WTC11 (cell line): Measurements from ENCODE around the gene PCDH9. TPM values are rescaled to one million over a fixed set of nuclear protein-coding genes. Genes with fewer than 3 reads are reported as not detected.

Source experiments
- ATAC-seq: fragments of 200-7000 bp; cut with Tn5 transposase; 2 replicates; pipeline ENCODE4 v1.10.0; 2021; ENCODE audit warnings: mild to moderate bottlenecking, moderate library complexity
- CTCF ChIA-PET: fragments of 300-600 bp; sonication (Branson Sonifier 250); formaldehyde crosslinking; loops from one replicate; lab custom pipeline; 2021; ENCODE audit warnings: antibody characterized with exemption; lab: Charles Lee
- POLR2A ChIA-PET: fragments of 350-600 bp; sonication (Branson Sonifier 250); formaldehyde crosslinking; loops from one replicate; lab custom pipeline; 2021; ENCODE audit warnings: antibody characterized with exemption; lab: Charles Lee
- DNase-seq: peaks from one replicate; pipeline ENCODE4 v3.0.0; 2021; ENCODE audit warnings: low spot score
- H3K27ac Mint-ChIP-seq: 2 replicates; pipeline ENCODE4 v1.8.0; 2021; ENCODE audit warnings: mixed read lengths
- H3K27me3 Mint-ChIP-seq: 2 replicates; pipeline ENCODE4 v1.8.0; 2021; ENCODE audit warnings: low read depth, mild to moderate bottlenecking, moderate library complexity, mixed read lengths
- H3K36me3 Mint-ChIP-seq: 2 replicates; pipeline ENCODE4 v1.8.0; 2021; ENCODE audit warnings: mixed read lengths
- H3K4me1 Mint-ChIP-seq: 2 replicates; pipeline ENCODE4 v1.8.0; 2022; ENCODE audit warnings: mixed read lengths
- H3K4me3 Mint-ChIP-seq: 2 replicates; pipeline ENCODE4 v1.8.0; 2021; ENCODE audit warnings: mild to moderate bottlenecking, moderate library complexity, mixed read lengths
- H3K9me3 Mint-ChIP-seq: 2 replicates; pipeline ENCODE4 v1.8.0; 2021; ENCODE audit warnings: mixed read lengths
- ELF4 ChIP-seq: sonication (generic); formaldehyde crosslinking; IDR thresholded peaks from 2 replicates; pipeline ENCODE4 v1.8.1; 2022; ENCODE audit warnings: low read depth, mild to moderate bottlenecking, moderate library complexity, missing genetic modification reagents
- FOXP1 ChIP-seq: sonication (generic); formaldehyde crosslinking; IDR thresholded peaks from 2 replicates; pipeline ENCODE4 v1.8.0; 2022; ENCODE audit warnings: missing genetic modification reagents, mild to moderate bottlenecking, moderate library complexity, borderline replicate concordance
- GABPB1 ChIP-seq: sonication (generic); formaldehyde crosslinking; IDR thresholded peaks from 2 replicates; pipeline ENCODE4 v1.8.1; 2023; ENCODE audit warnings: mild to moderate bottlenecking, missing genetic modification reagents
- IRF2 ChIP-seq: sonication (generic); formaldehyde crosslinking; IDR thresholded peaks from 2 replicates; pipeline ENCODE4 v1.8.0; 2022; ENCODE audit warnings: low read depth, missing genetic modification reagents, borderline replicate concordance
- KAT7 ChIP-seq: sonication (generic); formaldehyde crosslinking; IDR thresholded peaks from 2 replicates; pipeline ENCODE4 v1.8.1; 2023; ENCODE audit warnings: missing genetic modification reagents, mild to moderate bottlenecking, borderline replicate concordance
- NR2C2 ChIP-seq: sonication (generic); formaldehyde crosslinking; IDR thresholded peaks from 2 replicates; pipeline ENCODE4 v1.8.0; 2022; ENCODE audit warnings: mild to moderate bottlenecking, missing genetic modification reagents
- NR3C1 ChIP-seq: sonication (generic); formaldehyde crosslinking; conservative IDR thresholded peaks from 2 replicates; pipeline ENCODE4 v1.8.1; 2023; ENCODE audit warnings: low read depth, mild to moderate bottlenecking, missing genetic modification reagents
- OVOL2 ChIP-seq: fragments of 250-450 bp; sonication (Bioruptor Pico); IDR thresholded peaks from 2 replicates; pipeline ENCODE4 v1.9.0; 2021; ENCODE audit warnings: mild to moderate bottlenecking, borderline replicate concordance
- SMAD4 ChIP-seq: sonication (generic); formaldehyde crosslinking; IDR thresholded peaks from 2 replicates; pipeline ENCODE4 v1.8.0; 2022; ENCODE audit warnings: mild to moderate bottlenecking, missing genetic modification reagents
- STAT6 ChIP-seq: sonication (generic); formaldehyde crosslinking; conservative IDR thresholded peaks from 2 replicates; pipeline ENCODE4 v1.8.1; 2023; ENCODE audit warnings: mild to moderate bottlenecking, low read depth, missing genetic modification reagents, moderate library complexity
- ZBTB43 ChIP-seq: sonication (generic); formaldehyde crosslinking; IDR thresholded peaks from 2 replicates; pipeline ENCODE4 v1.8.1; 2023; ENCODE audit warnings: mild to moderate bottlenecking, missing genetic modification reagents
- ZNF219 ChIP-seq: sonication (generic); formaldehyde crosslinking; IDR thresholded peaks from 2 replicates; pipeline ENCODE4 v1.8.0; 2023; ENCODE audit warnings: missing genetic modification reagents, mild to moderate bottlenecking, borderline replicate concordance
- ZNF263 ChIP-seq: sonication (generic); formaldehyde crosslinking; IDR thresholded peaks from 2 replicates; pipeline ENCODE4 v1.8.1; 2022; ENCODE audit warnings: low read depth, mild to moderate bottlenecking, moderate library complexity, missing genetic modification reagents
- ZNF317 ChIP-seq: sonication (generic); formaldehyde crosslinking; IDR thresholded peaks from 2 replicates; pipeline ENCODE4 v1.8.1; 2023; ENCODE audit warnings: low read depth, mild to moderate bottlenecking, moderate library complexity, missing genetic modification reagents, borderline replicate concordance
- ZNF671 ChIP-seq: fragments of 250-450 bp; sonication (Bioruptor Pico); IDR thresholded peaks from 2 replicates; pipeline ENCODE4 v1.8.0; 2021; ENCODE audit warnings: mild to moderate bottlenecking
- total RNA-seq: library from RNA; stranded (reverse); gene quantifications from 3 replicates; pipeline ENCODE4 v1.2.3, GENCODE V29; 2021
- TF ChIP-seq, protein P1 (sequence below): sonication (generic); formaldehyde crosslinking; IDR thresholded peaks from 2 replicates; pipeline ENCODE4 v1.8.0; 2022; ENCODE audit warnings: mild to moderate bottlenecking, missing genetic modification reagents
- TF ChIP-seq, protein P2 (sequence below): fragments of 250-450 bp; sonication (Bioruptor Pico); IDR thresholded peaks from 2 replicates; pipeline ENCODE4 v1.9.0; 2021; ENCODE audit warnings: mild to moderate bottlenecking, borderline replicate concordance
- TF ChIP-seq, protein P3 (sequence below): fragments of 250-450 bp; sonication (Bioruptor Pico); IDR thresholded peaks from 2 replicates; pipeline ENCODE4 v2.1.2; 2022; ENCODE audit warnings: mild to moderate bottlenecking, moderate library complexity
- TF ChIP-seq, protein P4 (sequence below): sonication (generic); formaldehyde crosslinking; IDR thresholded peaks from 2 replicates; pipeline ENCODE4 v1.8.1; 2023; ENCODE audit warnings: mild to moderate bottlenecking, moderate library complexity, missing genetic modification reagents

The PCDH9 gene
- total RNA-seq, 1 experiment from 2014 or later, result 0.48 TPM

DNA sequence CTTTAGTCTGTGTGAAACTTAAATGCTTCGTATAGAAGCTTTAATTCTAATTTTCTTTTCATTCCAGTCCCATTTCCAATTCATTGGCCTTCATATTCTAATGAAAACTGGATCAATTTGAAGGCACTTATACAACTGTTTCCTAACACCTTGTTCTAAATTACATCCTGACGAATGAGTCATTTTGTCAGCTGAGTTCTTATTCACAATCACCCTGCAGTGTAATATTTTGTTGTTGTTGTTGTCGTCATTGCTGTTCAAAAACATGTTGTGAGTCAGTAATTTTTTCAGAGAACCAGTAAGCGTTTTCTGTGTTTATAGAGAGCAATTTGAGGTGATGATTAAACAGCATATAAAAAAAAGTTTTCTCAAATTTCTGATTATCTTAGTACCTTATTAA, 290.0 kb downstream of the PCDH9 start (continued):
- TF ChIP-seq, protein P1, sequence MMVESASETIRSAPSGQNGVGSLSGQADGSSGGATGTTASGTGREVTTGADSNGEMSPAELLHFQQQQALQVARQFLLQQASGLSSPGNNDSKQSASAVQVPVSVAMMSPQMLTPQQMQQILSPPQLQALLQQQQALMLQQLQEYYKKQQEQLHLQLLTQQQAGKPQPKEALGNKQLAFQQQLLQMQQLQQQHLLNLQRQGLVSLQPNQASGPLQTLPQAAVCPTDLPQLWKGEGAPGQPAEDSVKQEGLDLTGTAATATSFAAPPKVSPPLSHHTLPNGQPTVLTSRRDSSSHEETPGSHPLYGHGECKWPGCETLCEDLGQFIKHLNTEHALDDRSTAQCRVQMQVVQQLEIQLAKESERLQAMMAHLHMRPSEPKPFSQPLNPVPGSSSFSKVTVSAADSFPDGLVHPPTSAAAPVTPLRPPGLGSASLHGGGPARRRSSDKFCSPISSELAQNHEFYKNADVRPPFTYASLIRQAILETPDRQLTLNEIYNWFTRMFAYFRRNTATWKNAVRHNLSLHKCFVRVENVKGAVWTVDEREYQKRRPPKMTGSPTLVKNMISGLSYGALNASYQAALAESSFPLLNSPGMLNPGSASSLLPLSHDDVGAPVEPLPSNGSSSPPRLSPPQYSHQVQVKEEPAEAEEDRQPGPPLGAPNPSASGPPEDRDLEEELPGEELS, result no peak

- no peak overlapping the region for H3K27ac Mint-ChIP-seq
- TF ChIP-seq FOXP1 (CRISPR knock-in tag), result no peak
- TF ChIP-seq KAT7 (CRISPR knock-in tag), result no peak
- no peak for TF ChIP-seq OVOL2 (CRISPR knock-in tag)
- TF ChIP-seq ZNF671 (CRISPR knock-in tag), result no peak
- no peak for TF ChIP-seq GABPB1
- TF ChIP-seq ZNF317 (CRISPR knock-in tag), result no peak
- no peak for TF ChIP-seq ZNF219 (CRISPR knock-in tag)
- TF ChIP-seq STAT6, result no peak
- no peak for TF ChIP-seq SMAD4 (CRISPR knock-in tag)
- TF ChIP-seq IRF2 (CRISPR knock-in tag), result no peak
- H3K27me3 Mint-ChIP-seq, result no peaks in the 10 kb centered on the region
- DNase-seq (no peak), ATAC-seq (no peak)
- CTCF ChIA-PET, result no interaction called here
- no peak overlapping the region for H3K4me3 Mint-ChIP-seq
- H3K4me1 Mint-ChIP-seq, result no peaks in the 10 kb centered on the region
- POLR2A ChIA-PET, result no interaction called here
- no peaks in the 10 kb centered on the region for H3K9me3 Mint-ChIP-seq
- no peaks in the 10 kb centered on the region for H3K36me3 Mint-ChIP-seq
These were observed 292.7 kb downstream of the PCDH9 start for GRCh38 chr13:66937423-66937822.

GRCh38 chr13:66933994-66934393, 296.1 kb downstream of the PCDH9 start:
- H3K4me3 Mint-ChIP-seq, result no peak overlapping the region
- no peaks in the 10 kb centered on the region for H3K36me3 Mint-ChIP-seq
- CTCF ChIA-PET, result no interaction called here
- H3K4me1 Mint-ChIP-seq, result no peaks in the 10 kb centered on the region
- ATAC-seq (no peak), DNase-seq (no peak)
- POLR2A ChIA-PET, result interaction anchor here (0.6 kb wide), 1 partner anchor 1516 kb away, joined by 3 read pairs; no protein-coding TSS in a partner anchor
- no peaks in the 10 kb centered on the region for H3K9me3 Mint-ChIP-seq
- no peak overlapping the region for H3K27ac Mint-ChIP-seq
- no peaks in the 10 kb centered on the region for H3K27me3 Mint-ChIP-seq
- TF ChIP-seq NR3C1 (CRISPR knock-in tag) (no peak), ZBTB43 (no peak), ZNF219 (CRISPR knock-in tag) (no peak), ZNF263 (no peak), IRF2 (CRISPR knock-in tag) (no peak), NR2C2 (CRISPR knock-in tag) (no peak), ELF4 (CRISPR knock-in tag) (no peak), SMAD4 (CRISPR knock-in tag) (no peak)
- TF ChIP-seq, protein P2, sequence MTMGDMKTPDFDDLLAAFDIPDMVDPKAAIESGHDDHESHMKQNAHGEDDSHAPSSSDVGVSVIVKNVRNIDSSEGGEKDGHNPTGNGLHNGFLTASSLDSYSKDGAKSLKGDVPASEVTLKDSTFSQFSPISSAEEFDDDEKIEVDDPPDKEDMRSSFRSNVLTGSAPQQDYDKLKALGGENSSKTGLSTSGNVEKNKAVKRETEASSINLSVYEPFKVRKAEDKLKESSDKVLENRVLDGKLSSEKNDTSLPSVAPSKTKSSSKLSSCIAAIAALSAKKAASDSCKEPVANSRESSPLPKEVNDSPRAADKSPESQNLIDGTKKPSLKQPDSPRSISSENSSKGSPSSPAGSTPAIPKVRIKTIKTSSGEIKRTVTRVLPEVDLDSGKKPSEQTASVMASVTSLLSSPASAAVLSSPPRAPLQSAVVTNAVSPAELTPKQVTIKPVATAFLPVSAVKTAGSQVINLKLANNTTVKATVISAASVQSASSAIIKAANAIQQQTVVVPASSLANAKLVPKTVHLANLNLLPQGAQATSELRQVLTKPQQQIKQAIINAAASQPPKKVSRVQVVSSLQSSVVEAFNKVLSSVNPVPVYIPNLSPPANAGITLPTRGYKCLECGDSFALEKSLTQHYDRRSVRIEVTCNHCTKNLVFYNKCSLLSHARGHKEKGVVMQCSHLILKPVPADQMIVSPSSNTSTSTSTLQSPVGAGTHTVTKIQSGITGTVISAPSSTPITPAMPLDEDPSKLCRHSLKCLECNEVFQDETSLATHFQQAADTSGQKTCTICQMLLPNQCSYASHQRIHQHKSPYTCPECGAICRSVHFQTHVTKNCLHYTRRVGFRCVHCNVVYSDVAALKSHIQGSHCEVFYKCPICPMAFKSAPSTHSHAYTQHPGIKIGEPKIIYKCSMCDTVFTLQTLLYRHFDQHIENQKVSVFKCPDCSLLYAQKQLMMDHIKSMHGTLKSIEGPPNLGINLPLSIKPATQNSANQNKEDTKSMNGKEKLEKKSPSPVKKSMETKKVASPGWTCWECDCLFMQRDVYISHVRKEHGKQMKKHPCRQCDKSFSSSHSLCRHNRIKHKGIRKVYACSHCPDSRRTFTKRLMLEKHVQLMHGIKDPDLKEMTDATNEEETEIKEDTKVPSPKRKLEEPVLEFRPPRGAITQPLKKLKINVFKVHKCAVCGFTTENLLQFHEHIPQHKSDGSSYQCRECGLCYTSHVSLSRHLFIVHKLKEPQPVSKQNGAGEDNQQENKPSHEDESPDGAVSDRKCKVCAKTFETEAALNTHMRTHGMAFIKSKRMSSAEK (CRISPR knock-in tag), result no peak
- TF ChIP-seq, protein P3, sequence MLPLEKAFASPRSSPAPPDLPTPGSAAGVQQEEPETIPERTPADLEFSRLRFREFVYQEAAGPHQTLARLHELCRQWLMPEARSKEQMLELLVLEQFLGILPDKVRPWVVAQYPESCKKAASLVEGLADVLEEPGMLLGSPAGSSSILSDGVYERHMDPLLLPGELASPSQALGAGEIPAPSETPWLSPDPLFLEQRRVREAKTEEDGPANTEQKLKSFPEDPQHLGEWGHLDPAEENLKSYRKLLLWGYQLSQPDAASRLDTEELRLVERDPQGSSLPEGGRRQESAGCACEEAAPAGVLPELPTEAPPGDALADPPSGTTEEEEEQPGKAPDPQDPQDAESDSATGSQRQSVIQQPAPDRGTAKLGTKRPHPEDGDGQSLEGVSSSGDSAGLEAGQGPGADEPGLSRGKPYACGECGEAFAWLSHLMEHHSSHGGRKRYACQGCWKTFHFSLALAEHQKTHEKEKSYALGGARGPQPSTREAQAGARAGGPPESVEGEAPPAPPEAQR (CRISPR knock-in tag), result no peak
- TF ChIP-seq, protein P4, sequence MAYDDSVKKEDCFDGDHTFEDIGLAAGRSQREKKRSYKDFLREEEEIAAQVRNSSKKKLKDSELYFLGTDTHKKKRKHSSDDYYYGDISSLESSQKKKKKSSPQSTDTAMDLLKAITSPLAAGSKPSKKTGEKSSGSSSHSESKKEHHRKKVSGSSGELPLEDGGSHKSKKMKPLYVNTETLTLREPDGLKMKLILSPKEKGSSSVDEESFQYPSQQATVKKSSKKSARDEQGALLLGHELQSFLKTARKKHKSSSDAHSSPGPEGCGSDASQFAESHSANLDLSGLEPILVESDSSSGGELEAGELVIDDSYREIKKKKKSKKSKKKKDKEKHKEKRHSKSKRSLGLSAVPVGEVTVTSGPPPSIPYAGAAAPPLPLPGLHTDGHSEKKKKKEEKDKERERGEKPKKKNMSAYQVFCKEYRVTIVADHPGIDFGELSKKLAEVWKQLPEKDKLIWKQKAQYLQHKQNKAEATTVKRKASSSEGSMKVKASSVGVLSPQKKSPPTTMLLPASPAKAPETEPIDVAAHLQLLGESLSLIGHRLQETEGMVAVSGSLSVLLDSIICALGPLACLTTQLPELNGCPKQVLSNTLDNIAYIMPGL, result no peak
